Liver (tissue), 9 donors: ENCODE results near the gene ZNF681. TPM values are rescaled to one million over a fixed set of nuclear protein-coding genes. Genes with fewer than 3 reads are reported as not detected.
"Not testable (repeated sequence)": the region's sequence is repeated elsewhere in the genome, so short reads cannot be mapped to it uniquely, and the experiment has no call there.

Experiments used
- DNase-seq: peaks from one replicate; pipeline ENCODE4 v3.0.0-alpha.2; 2017; ENCODE audit warnings: low spot score
- H3K27ac ChIP-seq, 2 donors: one replicate each; pipeline ENCODE4 v1.7.0; 2013; ENCODE audit warnings: inconsistent platforms in 2 of 2, low read length in 2 of 2, control low read depth in 1 of 2, low read depth in 1 of 2, mild to moderate bottlenecking in 1 of 2
- H3K27me3 ChIP-seq, 4 donors: one replicate each; pipeline versions ENCODE4 v1.6.1 to v1.7.0; 2013; ENCODE audit warnings: low read length in 3 of 4, inconsistent platforms in 1 of 4, mild to moderate bottlenecking in 1 of 4, moderate library complexity in 1 of 4; ENCODE audit not compliant: control insufficient read depth in 4 of 4, insufficient read depth in 4 of 4
- H3K36me3 ChIP-seq, 4 donors: one replicate each; pipeline versions ENCODE4 v1.6.1 to v1.7.0; 2013; ENCODE audit warnings: low read length in 3 of 4, mild to moderate bottlenecking in 3 of 4, low read depth in 1 of 4, moderate library complexity in 1 of 4; ENCODE audit not compliant: control insufficient read depth in 4 of 4, insufficient read depth in 3 of 4
- H3K4me1 ChIP-seq, 4 donors: one replicate each; pipeline versions ENCODE4 v1.6.1 to v1.7.0; 2013; ENCODE audit warnings: low read length in 3 of 4, mild to moderate bottlenecking in 3 of 4, moderate library complexity in 1 of 4; ENCODE audit not compliant: control insufficient read depth in 4 of 4, insufficient read depth in 4 of 4
- H3K4me3 ChIP-seq, 3 donors: one replicate each; pipeline versions ENCODE4 v1.6.1 to v1.7.0; 2013; ENCODE audit warnings: low read length in 3 of 3, control low read depth in 1 of 3, low read depth in 1 of 3, mild to moderate bottlenecking in 1 of 3
- H3K9ac ChIP-seq, 2 donors: one replicate each; pipeline ENCODE4 v1.7.0; 2013; ENCODE audit warnings: low read length in 2 of 2, mild to moderate bottlenecking in 2 of 2, moderate library complexity in 2 of 2, control low read depth in 1 of 2, low read depth in 1 of 2
- H3K9me3 ChIP-seq, 4 donors: one replicate each; pipeline versions ENCODE4 v1.6.1 to v1.7.0; 2013; ENCODE audit warnings: low read length in 3 of 4; ENCODE audit not compliant: control insufficient read depth in 4 of 4
- ATF3 ChIP-seq: IDR thresholded peaks from 2 replicates; pipeline ENCODE4 v1.6.1; 2016; ENCODE audit warnings: antibody characterized with exemption
- EGR1 ChIP-seq, 2 donors: IDR thresholded peaks; 2 replicates each; pipeline ENCODE4 v1.6.1; 2016 to 2018; ENCODE audit warnings: antibody characterized with exemption in 2 of 2, low read depth in 2 of 2
- FOXA1 ChIP-seq: IDR thresholded peaks from 2 replicates; pipeline ENCODE4 v1.6.1; 2016; ENCODE audit warnings: antibody characterized with exemption
- HNF4G ChIP-seq: IDR thresholded peaks from 2 replicates; pipeline ENCODE4 v1.6.1; 2016; ENCODE audit warnings: antibody characterized with exemption
- MAX ChIP-seq: IDR thresholded peaks from 2 replicates; pipeline ENCODE4 v1.6.1; 2016; ENCODE audit warnings: antibody characterized with exemption
- NR2F2 ChIP-seq: IDR thresholded peaks from 2 replicates; pipeline ENCODE4 v1.6.1; 2016; ENCODE audit warnings: antibody characterized with exemption
- RAD21 ChIP-seq, 2 donors: IDR thresholded peaks; 2 replicates each; pipeline ENCODE4 v1.6.1; 2016; ENCODE audit warnings: antibody characterized with exemption in 2 of 2, mild to moderate bottlenecking in 2 of 2
- REST ChIP-seq: IDR thresholded peaks from 2 replicates; pipeline ENCODE4 v1.6.1; 2016; ENCODE audit warnings: antibody characterized with exemption, mild to moderate bottlenecking
- RXRA ChIP-seq, 2 donors: IDR thresholded peaks; 2 replicates each; pipeline ENCODE4 v1.6.1; 2017 to 2018; ENCODE audit warnings: antibody characterized with exemption in 2 of 2, mild to moderate bottlenecking in 1 of 2
- SP1 ChIP-seq: IDR thresholded peaks from 2 replicates; pipeline ENCODE4 v1.6.1; 2018; ENCODE audit warnings: antibody characterized with exemption, mild to moderate bottlenecking
- WGBS: extraction: QIAGEN DNeasy Blood & Tissue Kit; methylation state at CpG from one replicate; pipeline ENCODE4 v1.1.7; 2013; 5-methylcytosine and 5-hydroxymethylcytosine counted together
- polyA plus RNA-seq, 2 donors: library from polyadenylated mRNA; stranded (reverse) in 1 of 2; unstranded in 1 of 2; fragments of 200-250 nt in 1 of 2; fragments of >200 nt in 1 of 2; fragmentation: Nextera tagmentation in 1 of 2; extraction: Ambion mirVana in 1 of 2; gene quantifications; one replicate each; pipeline versions ENCODE4 v1.2.1 to v1.2.3, GENCODE V29; 2013 to 2015
- total RNA-seq, 2 donors: library from RNA; depleted of rRNA; stranded (reverse); fragments of >200 nt; gene quantifications; one replicate each; pipeline ENCODE4 v1.2.3, GENCODE V29; 2014
- donor health status: healthy.
- donor health status: healthy.
- donor health status: healthy.
- donor health status: healthy.
- donor health status: healthy.

Gene ZNF681
- total and polyA plus RNA-seq, 4 donors, result 0.06 to 2.8 (median 0.27) TPM

GRCh38 chr19:23762548-23762883 is 3.8 kb upstream of the ZNF681 start:
- no peak for TF ChIP-seq NR2F2
- Histone ChIP-seq H3K9me3 (peaks cover 0 to 12% (median 4%) of the 10 kb centered on the region in 4 donors), H3K36me3 (no peaks in the 10 kb centered on the region), H3K27ac (no peak overlapping the region), H3K27me3 (no peaks in the 10 kb centered on the region), H3K4me3 (peak overlapping the region; percentile 51 to 70 (median 70)), H3K9ac (no peak overlapping the region), H3K4me1 (peaks cover 0 to 4% (median 0%) of the 10 kb centered on the region in 4 donors)
- no peak for DNase-seq
- WGBS, result 46% methylated on average over 9 of the region's 9 CpGs

- not testable (repeated sequence) for H3K27me3 ChIP-seq, H3K4me3 ChIP-seq, H3K36me3 ChIP-seq, H3K9ac ChIP-seq, H3K4me1 ChIP-seq, H3K27ac ChIP-seq, DNase-seq
- H3K9me3 ChIP-seq, result peaks cover 0 to 12% (median 4%) of the 10 kb centered on the region in 4 donors
- 83% methylated on average over 2 of the region's 2 CpGs for WGBS
Measured at GRCh38 chr19:23760326-23760725, 1.6 kb upstream of the ZNF681 start.

GRCh38 chr19:23743633-23744232 is 15.0 kb downstream of the ZNF681 start:
- not testable (repeated sequence) for H3K4me1 ChIP-seq, H3K27ac ChIP-seq, H3K36me3 ChIP-seq, H3K27me3 ChIP-seq, DNase-seq, H3K9ac ChIP-seq
- Histone ChIP-seq H3K4me3 (peak overlapping the region in 1 of 3 donors; percentile 32), H3K9me3 (peaks cover 0 to 35% (median 15%) of the 10 kb centered on the region in 4 donors)
- WGBS, result 96% methylated on average over 1 of the region's 1 CpG

GRCh38 chr19:23730729-23731465 is 27.8 kb downstream of the ZNF681 start:
- 82% methylated on average over 6 of the region's 6 CpGs for WGBS
- DNase-seq, H3K9me3 ChIP-seq, H3K4me3 ChIP-seq, H3K4me1 ChIP-seq, H3K27me3 ChIP-seq, H3K27ac ChIP-seq, H3K9ac ChIP-seq, H3K36me3 ChIP-seq: not testable (repeated sequence)

GRCh38 chr19:23724161-23724560 is 34.5 kb downstream of the ZNF681 start:
- not testable (repeated sequence) for H3K36me3 ChIP-seq, DNase-seq, H3K4me1 ChIP-seq, H3K4me3 ChIP-seq, H3K9ac ChIP-seq, H3K9me3 ChIP-seq, H3K27me3 ChIP-seq, H3K27ac ChIP-seq
- 9% methylated on average over 3 of the region's 6 CpGs for WGBS

- WGBS, result 17% methylated on average over 12 of the region's 12 CpGs
- Histone ChIP-seq H3K36me3 (no peaks in the 10 kb centered on the region), H3K9ac (no peak overlapping the region), H3K4me3 (no peak overlapping the region), H3K27ac (no peak overlapping the region), H3K9me3 (no peaks in the 10 kb centered on the region), H3K27me3 (no peaks in the 10 kb centered on the region), H3K4me1 (no peaks in the 10 kb centered on the region)
- no peak for DNase-seq
- TF ChIP-seq RXRA (IDR thresholded peaks at IDR 0.05), result no peak
- no peak for TF ChIP-seq FOXA1
- TF ChIP-seq RAD21 (IDR thresholded peaks at IDR 0.05), result no peak
- no peak for TF ChIP-seq EGR1 (IDR thresholded peaks at IDR 0.05; ENCODE audit: low read depth in 2 of 2)
- TF ChIP-seq REST, result no peak
- no peak for TF ChIP-seq HNF4G
- no peak for TF ChIP-seq ATF3
- no peak for TF ChIP-seq MAX
- TF ChIP-seq SP1, result no peak
Measured at GRCh38 chr19:23718802-23719201, 39.9 kb downstream of the ZNF681 start.
